Left colon (tissue), 2 donors: ENCODE measurements around the gene TBL2. TPM values are rescaled to one million over a fixed set of nuclear protein-coding genes. Genes with fewer than 3 reads are reported as not detected.
"Not testable (repeated sequence)": the region's sequence is repeated elsewhere in the genome, so short reads cannot be mapped to it uniquely, and the experiment has no call there.

ENCODE experiments used
- ATAC-seq: fragments of 200-7000 bp; cut with Tn5 transposase; one replicate; pipeline ENCODE4 v1.9.1; 2020; ENCODE audit warnings: mild to moderate bottlenecking, moderate library complexity
- DNase-seq, 2 donors: peaks; one replicate each; pipeline ENCODE4 v3.0.0-alpha.2; 2020
- intact Hi-C, 2 donors: fragments of 100-400 bp; cut with DNase I in 1 of 2; cut with micrococcal nuclease in 1 of 2; formaldehyde crosslinking; loops; one replicate each; pipeline versions ENCODE4 v1.11.2 to v1.14.0; 2022; cut with DNase I, micrococcal nuclease
- total RNA-seq, 2 donors: library from RNA; stranded (reverse); fragmentation: NEBNext Ultra II Directional; extraction: Animal tissue kit (Norgen Biotek cat#: 25700); gene quantifications; one replicate each; pipeline ENCODE4 v1.2.1, GENCODE V29; 2021
- donor health status: DM: no; HTN: no; CAD: no.
- donor health status: DM: yes; HTN: yes; CAD: no.

The TBL2 gene
- total RNA-seq, 2 donors from 2014 or later: 30.8 to 36.3 TPM

GRCh38 chr7:73550093-73550492, 28.3 kb downstream of the TBL2 start:
- ATAC-seq, DNase-seq, intact Hi-C loops: not testable (repeated sequence)

- ATAC-seq: no peak
- intact Hi-C loops: no loop called here
- DNase-seq: no peak
Measured at GRCh38 chr7:73549176-73549575, 29.2 kb downstream of the TBL2 start.

GRCh38 chr7:73547841-73548240, 30.5 kb downstream of the TBL2 start:
- no peak for DNase-seq
- no peak for ATAC-seq
- intact Hi-C loops: no loop called here

GRCh38 chr7:73544678-73545077, 33.7 kb downstream of the TBL2 start:
- DNase-seq (no peak), ATAC-seq (no peak)
- intact Hi-C loops: no loop called here

GRCh38 chr7:73541722-73542121, 36.7 kb downstream of the TBL2 start:
- intact Hi-C loops: no loop called here
- DNase-seq: no peak
- no peak for ATAC-seq

GRCh38 chr7:73539709-73540108, 38.7 kb downstream of the TBL2 start:
- DNase-seq (no peak), ATAC-seq (no peak)
- intact Hi-C loops: no loop called here

- DNase-seq, intact Hi-C loops, ATAC-seq: not testable (repeated sequence)
Measured at GRCh38 chr7:73538510-73538909, 39.9 kb downstream of the TBL2 start.

GRCh38 chr7:73537051-73537450, 41.3 kb downstream of the TBL2 start:
- DNase-seq: no peak
- intact Hi-C loops: no loop called here
- no peak for ATAC-seq

- DNase-seq: no peak
- intact Hi-C loops: no loop called here
- ATAC-seq: no peak
Measured at GRCh38 chr7:73536479-73536878, 41.9 kb downstream of the TBL2 start.

GRCh38 chr7:73535918-73536317, 42.5 kb downstream of the TBL2 start:
- intact Hi-C loops, ATAC-seq: not testable (repeated sequence)

GRCh38 chr7:73533742-73534141, 44.6 kb downstream of the TBL2 start:
- intact Hi-C loops: no loop called here
- DNase-seq (no peak), ATAC-seq (no peak)

More at GRCh38 chr7:73535918-73536317, 42.5 kb downstream of the TBL2 start:
- DNase-seq: not testable (repeated sequence)

- intact Hi-C loops: no loop called here
- DNase-seq (no peak), ATAC-seq (no peak)
Measured at GRCh38 chr7:73532224-73532623, 46.2 kb downstream of the TBL2 start.

GRCh38 chr7:73530800-73531199, 47.6 kb downstream of the TBL2 start:
- DNase-seq (no peak), ATAC-seq (no peak)
- intact Hi-C loops: no loop called here

- intact Hi-C loops: no loop called here
- no peak for ATAC-seq
- DNase-seq: no peak
Measured at GRCh38 chr7:73526896-73527821, 51.2 kb downstream of the TBL2 start.

- intact Hi-C loops, DNase-seq, ATAC-seq: not testable (repeated sequence)
Measured at GRCh38 chr7:73526158-73526494, 52.3 kb downstream of the TBL2 start.

GRCh38 chr7:73522105-73522872, 56.1 kb downstream of the TBL2 start, which contains the start of gene BAZ1B:
TSS of gene BAZ1B (minus strand) at chr7:73522293. CDS start at chr7:73521933, 360 bp downstream.
- intact Hi-C loops: no loop called here
- peak; percentile 97 to 98 for DNase-seq
- peak; percentile 94 for ATAC-seq

- DNase-seq: no peak
- ATAC-seq: peak; percentile 69
- intact Hi-C loops: no loop called here
Measured at GRCh38 chr7:73521636-73522104, 56.7 kb downstream of the TBL2 start.

- intact Hi-C loops: no loop called here
- peak; percentile 19 to 26 for DNase-seq
- no peak for ATAC-seq
Measured at GRCh38 chr7:73520673-73521635, 57.4 kb downstream of the TBL2 start.
